CD4-positive, alpha-beta memory T cell (primary cell): ENCODE data around the gene ZDHHC14. TPM values are rescaled to one million over a fixed set of nuclear protein-coding genes. Genes with fewer than 3 reads are reported as not detected.
"Not testable (repeated sequence)": the region's sequence is repeated elsewhere in the genome, so short reads cannot be mapped to it uniquely, and the experiment has no call there.

Experiments used
- CTCF ChIA-PET: fragments of 350-600 bp; sonication (Branson Sonifier 250); formaldehyde crosslinking; loops from one replicate; lab custom pipeline; 2021; ENCODE audit warnings: inconsistent platforms; ENCODE audit not compliant: partially characterized antibody; lab: Charles Lee
- POLR2A ChIA-PET: fragments of 350-600 bp; sonication (Branson Sonifier 250); formaldehyde crosslinking; loops from one replicate; lab custom pipeline; 2021; ENCODE audit not compliant: partially characterized antibody; lab: Charles Lee
- DNase-seq, 5 donors: peaks; one replicate each; pipeline versions ENCODE4 v3.0.0 to v3.0.0-alpha.2; 2020 to 2022; ENCODE audit warnings: mixed read lengths in 1 of 5
- H3K27ac ChIP-seq: one replicate; pipeline ENCODE4 v1.7.0; 2013; ENCODE audit warnings: low read depth, low read length
- H3K27me3 ChIP-seq: 2 replicates; pipeline ENCODE4 v1.7.0; 2013; ENCODE audit warnings: mild to moderate bottlenecking, low read length, moderate library complexity; ENCODE audit not compliant: insufficient read depth
- H3K36me3 ChIP-seq: 2 replicates; pipeline ENCODE4 v1.7.0; 2013; ENCODE audit warnings: mild to moderate bottlenecking, low read length, moderate library complexity; ENCODE audit not compliant: insufficient read depth
- H3K4me1 ChIP-seq: 2 replicates; pipeline ENCODE4 v1.7.0; 2013; ENCODE audit warnings: mild to moderate bottlenecking, low read length, moderate library complexity; ENCODE audit not compliant: insufficient read depth
- H3K4me3 ChIP-seq, 2 donors: one replicate each; pipeline ENCODE4 v1.7.0; 2013; ENCODE audit warnings: low read length in 2 of 2, mild to moderate bottlenecking in 1 of 2
- H3K9me3 ChIP-seq, 2 donors: one replicate each; pipeline ENCODE4 v1.7.0; 2013; ENCODE audit warnings: low read length in 2 of 2, control low read depth in 1 of 2; ENCODE audit not compliant: control insufficient read depth in 1 of 2
- H3K27ac Mint-ChIP-seq, 7 donors: one replicate each; pipeline ENCODE4 v1.8.0; 2020 to 2021; ENCODE audit warnings: mixed read lengths in 7 of 7, mild to moderate bottlenecking in 6 of 7, inconsistent platforms in 3 of 7, moderate library complexity in 3 of 7
- H3K27me3 Mint-ChIP-seq, 2 donors: one replicate each; pipeline ENCODE4 v1.8.0; 2020 to 2021; ENCODE audit warnings: mixed read lengths in 2 of 2
- H3K36me3 Mint-ChIP-seq, 2 donors: one replicate each; pipeline ENCODE4 v1.8.0; 2020 to 2021; ENCODE audit warnings: mixed read lengths in 2 of 2, inconsistent platforms in 1 of 2, mild to moderate bottlenecking in 1 of 2
- H3K4me1 Mint-ChIP-seq, 4 donors: one replicate each; pipeline ENCODE4 v1.8.0; 2020 to 2021; ENCODE audit warnings: mixed read lengths in 4 of 4, mild to moderate bottlenecking in 1 of 4
- H3K4me3 Mint-ChIP-seq, 8 donors: one replicate each; pipeline ENCODE4 v1.8.0; 2020 to 2021; ENCODE audit warnings: mixed read lengths in 8 of 8, mild to moderate bottlenecking in 7 of 8, moderate library complexity in 6 of 8, inconsistent platforms in 3 of 8
- H3K9me3 Mint-ChIP-seq, 8 donors: one replicate each; pipeline ENCODE4 v1.8.0; 2020 to 2021; ENCODE audit warnings: mixed read lengths in 8 of 8, mild to moderate bottlenecking in 5 of 8, inconsistent platforms in 3 of 8, moderate library complexity in 1 of 8
- intact Hi-C: fragments of 100-400 bp; cut with micrococcal nuclease; formaldehyde crosslinking; loops from one replicate; pipeline ENCODE4 v1.15.1; 2023
- polyA plus RNA-seq, 2 donors: library from polyadenylated mRNA; unstranded; fragments of 300-500 nt; fragmentation: Illumina TruSeq; gene quantifications; one replicate each; pipeline ENCODE4 v1.2.3, GENCODE V29; 2021
- total RNA-seq, 2 experiments: library from RNA; stranded (reverse); gene quantifications; one replicate each; pipeline ENCODE4 v1.2.3, GENCODE V29; 2021

ZDHHC14 gene
- total and polyA plus RNA-seq, 4 experiments from 2014 or later: 1.5 to 1.9 (median 1.7) TPM

DNA sequence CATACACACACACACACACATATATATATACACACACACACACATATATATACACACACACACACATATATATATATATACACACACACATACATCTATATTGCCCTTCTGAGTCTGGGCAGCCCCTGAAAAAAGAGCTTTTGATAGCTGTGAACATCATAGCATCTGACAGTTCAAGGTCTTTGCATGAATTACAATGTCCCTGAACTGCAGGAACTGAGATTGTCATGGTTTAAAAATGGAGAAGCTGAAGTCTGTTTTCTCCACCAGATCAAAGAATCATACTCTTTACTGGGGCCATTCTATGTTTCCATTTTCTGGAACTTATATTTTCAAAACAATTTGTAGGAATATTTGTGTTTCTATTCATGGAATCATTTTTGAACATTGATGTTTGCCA, 189.8 kb downstream of the ZDHHC14 start:
- Mint-ChIP-seq H3K36me3 (no peaks in the 10 kb centered on the region), H3K4me3 (no peak overlapping the region), H3K4me1 (peaks cover 10 to 19% (median 14%) of the 10 kb centered on the region in 4 donors), H3K27me3 (no peaks in the 10 kb centered on the region), H3K9me3 (no peaks in the 10 kb centered on the region), H3K27ac (no peak overlapping the region)
- POLR2A ChIA-PET: interaction anchor here (0.7 to 1.6 kb wide), 4 partner anchors 14 to 190 kb away, joined by 3 to 4 read pairs (median 3); no protein-coding TSS in a partner anchor
- CTCF ChIA-PET: no interaction called here
- H3K27me3 ChIP-seq: no peaks in the 10 kb centered on the region
- H3K36me3 ChIP-seq: no peaks in the 10 kb centered on the region
- no peak overlapping the region for H3K4me3 ChIP-seq
- H3K4me1 ChIP-seq: peaks cover 24% of the 10 kb centered on the region
- H3K27ac ChIP-seq: no peak overlapping the region
- no peak for DNase-seq
- intact Hi-C loops: no loop called here
- no peaks in the 10 kb centered on the region for H3K9me3 ChIP-seq

DNA sequence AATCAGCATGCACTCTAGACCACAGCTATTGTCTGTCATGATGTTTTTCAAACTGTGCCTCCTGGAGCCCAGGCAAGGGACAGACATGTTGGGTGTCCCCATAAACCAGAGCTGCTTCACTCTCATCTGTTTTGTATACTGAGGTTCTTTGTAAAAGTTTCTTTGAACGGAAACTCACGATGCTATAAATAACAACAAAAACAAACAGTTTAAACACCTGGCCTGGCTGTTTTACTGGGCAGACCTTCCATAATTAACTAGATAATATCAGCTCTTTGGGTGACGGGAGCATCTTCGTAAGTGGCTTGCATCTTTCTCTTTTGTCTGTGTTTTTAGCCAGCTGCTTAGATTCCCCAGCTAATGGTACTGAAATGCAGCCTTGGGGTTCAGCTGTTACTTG, 190.3 kb downstream of the ZDHHC14 start:
- CTCF ChIA-PET: no interaction called here
- Mint-ChIP-seq H3K36me3 (no peaks in the 10 kb centered on the region), H3K9me3 (no peaks in the 10 kb centered on the region), H3K4me3 (no peak overlapping the region), H3K4me1 (peaks cover 10 to 19% (median 14%) of the 10 kb centered on the region in 4 donors), H3K27ac (no peak overlapping the region), H3K27me3 (no peaks in the 10 kb centered on the region)
- POLR2A ChIA-PET: interaction anchor here (0.9 to 1.6 kb wide), 3 partner anchors 14 to 32 kb away, joined by 3 to 4 read pairs (median 3); no protein-coding TSS in a partner anchor
- no peaks in the 10 kb centered on the region for H3K27me3 ChIP-seq
- H3K9me3 ChIP-seq: no peaks in the 10 kb centered on the region
- intact Hi-C loops: no loop called here
- no peak overlapping the region for H3K27ac ChIP-seq
- peaks cover 24% of the 10 kb centered on the region for H3K4me1 ChIP-seq
- H3K36me3 ChIP-seq: no peaks in the 10 kb centered on the region
- DNase-seq: no peak
- no peak overlapping the region for H3K4me3 ChIP-seq

DNA sequence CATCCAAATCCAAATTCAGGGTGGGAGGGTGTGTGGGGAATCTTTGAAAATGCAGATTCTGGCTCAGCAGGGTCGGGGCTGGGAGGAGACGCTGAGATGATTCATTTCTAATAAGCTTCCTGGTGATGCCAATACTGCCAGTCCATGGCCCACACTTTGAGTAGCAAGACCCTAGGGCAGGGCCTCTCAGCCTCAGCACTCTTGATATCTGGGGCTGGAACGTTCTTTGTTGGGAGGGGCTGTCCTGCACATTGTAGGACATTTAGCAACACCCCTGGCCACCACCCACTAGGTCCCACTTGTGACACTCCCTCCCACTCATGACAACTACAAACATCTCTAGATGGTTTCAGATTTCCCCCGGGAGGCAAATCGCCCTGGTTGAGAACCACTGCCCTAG, 191.0 kb downstream of the ZDHHC14 start:
- Mint-ChIP-seq H3K27me3 (no peaks in the 10 kb centered on the region), H3K36me3 (no peaks in the 10 kb centered on the region), H3K9me3 (no peaks in the 10 kb centered on the region), H3K27ac (peak overlapping the region in 1 of 7 donors; percentile 4), H3K4me3 (no peak overlapping the region), H3K4me1 (peaks cover 10 to 19% (median 14%) of the 10 kb centered on the region in 4 donors)
- intact Hi-C loops: no loop called here
- H3K4me3 ChIP-seq: no peak overlapping the region
- H3K4me1 ChIP-seq: peaks cover 24% of the 10 kb centered on the region
- H3K27ac ChIP-seq: no peak overlapping the region
- CTCF ChIA-PET: no interaction called here
- POLR2A ChIA-PET: interaction anchor here (1.6 kb wide), 1 partner anchor 13 kb away, joined by 4 read pairs; no protein-coding TSS in a partner anchor
- H3K27me3 ChIP-seq: no peaks in the 10 kb centered on the region
- no peaks in the 10 kb centered on the region for H3K36me3 ChIP-seq
- no peak for DNase-seq
- H3K9me3 ChIP-seq: no peaks in the 10 kb centered on the region

DNA sequence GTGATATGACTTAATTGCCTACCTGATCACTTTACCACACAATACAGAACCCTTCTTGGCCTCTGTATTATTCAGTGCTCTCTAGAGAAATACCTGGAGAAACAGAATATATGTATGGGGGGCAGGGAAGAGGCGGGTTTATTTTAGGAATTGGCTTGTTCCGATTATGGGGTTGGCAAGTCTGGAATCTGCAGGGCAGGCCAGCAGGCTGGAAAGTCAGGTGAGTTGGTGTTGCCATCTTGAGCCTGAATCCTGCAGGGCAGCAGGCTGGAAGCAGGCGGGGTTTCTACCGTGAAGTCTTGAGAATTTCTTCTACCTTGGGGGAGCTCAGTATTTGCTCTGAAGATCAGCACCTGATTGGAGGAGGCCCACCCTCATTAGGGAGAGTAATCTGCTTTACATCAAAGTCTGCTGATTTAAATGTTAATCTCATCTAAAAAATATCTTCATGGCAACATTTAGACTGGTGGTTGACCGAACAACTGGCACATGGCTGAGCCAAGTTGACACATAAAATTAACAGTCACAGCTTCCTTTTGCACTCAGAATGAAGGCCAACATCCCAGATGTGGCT, 193.9 kb downstream of the ZDHHC14 start:
- Mint-ChIP-seq H3K4me3 (no peak overlapping the region), H3K9me3 (peaks cover 0 to 5% (median 0%) of the 10 kb centered on the region in 8 donors), H3K27me3 (no peaks in the 10 kb centered on the region), H3K27ac (no peak overlapping the region), H3K36me3 (no peaks in the 10 kb centered on the region), H3K4me1 (peaks cover 5 to 20% (median 7%) of the 10 kb centered on the region in 4 donors)
- Histone ChIP-seq H3K4me1 (peaks cover 10% of the 10 kb centered on the region), H3K36me3 (no peaks in the 10 kb centered on the region), H3K27me3 (no peaks in the 10 kb centered on the region), H3K9me3 (no peaks in the 10 kb centered on the region), H3K4me3 (no peak overlapping the region), H3K27ac (no peak overlapping the region)
- no peak for DNase-seq
- intact Hi-C loops: no loop called here
- ChIA-PET CTCF (no interaction called here), POLR2A (no interaction called here)

DNA sequence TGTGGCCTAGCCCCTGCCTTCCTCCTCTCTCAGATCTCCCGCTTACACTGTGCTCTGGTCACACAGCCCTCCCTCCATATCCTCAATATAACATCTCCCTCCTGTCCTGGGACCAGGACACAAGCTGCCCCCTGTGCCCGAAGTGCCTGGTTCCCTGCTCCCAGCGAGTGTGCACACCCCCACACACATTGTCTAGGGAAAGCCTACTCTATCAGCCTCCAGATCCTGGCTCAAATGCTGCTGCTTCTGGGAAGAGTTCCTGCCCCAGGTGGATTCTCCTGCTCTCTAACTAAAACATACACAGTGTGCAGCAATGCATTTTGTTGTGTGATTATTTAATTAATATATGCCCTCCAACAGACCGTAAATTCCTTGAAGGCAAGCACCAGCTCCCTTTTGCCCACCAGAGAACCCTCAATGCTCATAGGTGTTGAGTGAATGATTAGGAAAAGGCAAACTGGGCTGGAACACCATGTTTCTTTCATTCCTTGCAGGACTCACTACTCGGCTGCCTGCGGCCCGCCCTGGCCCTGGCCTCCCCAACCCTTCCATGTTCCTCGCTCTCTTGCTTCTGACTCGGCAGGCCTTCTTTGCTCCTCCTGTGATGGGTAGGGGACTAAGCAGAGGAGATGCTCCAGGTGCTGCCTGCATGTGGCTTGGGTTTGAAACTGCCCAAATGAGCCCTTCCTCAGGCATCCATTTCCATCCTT, 194.6 kb downstream of the ZDHHC14 start:
- H3K27me3 ChIP-seq: no peaks in the 10 kb centered on the region
- POLR2A ChIA-PET: no interaction called here
- H3K4me1 ChIP-seq: peaks cover 4% of the 10 kb centered on the region
- intact Hi-C loops: no loop called here
- Mint-ChIP-seq H3K4me3 (no peak overlapping the region), H3K9me3 (peaks cover 0 to 5% (median 0%) of the 10 kb centered on the region in 8 donors), H3K4me1 (peaks cover 0 to 13% (median 3%) of the 10 kb centered on the region in 4 donors), H3K27me3 (no peaks in the 10 kb centered on the region), H3K36me3 (peaks cover 0 to 3% of the 10 kb centered on the region in 2 donors), H3K27ac (peak overlapping the region in 1 of 7 donors; percentile 3)
- H3K27ac ChIP-seq: no peak overlapping the region
- no peak for DNase-seq
- H3K36me3 ChIP-seq: no peaks in the 10 kb centered on the region
- CTCF ChIA-PET: no interaction called here
- H3K9me3 ChIP-seq: no peaks in the 10 kb centered on the region
- H3K4me3 ChIP-seq: no peak overlapping the region

DNA sequence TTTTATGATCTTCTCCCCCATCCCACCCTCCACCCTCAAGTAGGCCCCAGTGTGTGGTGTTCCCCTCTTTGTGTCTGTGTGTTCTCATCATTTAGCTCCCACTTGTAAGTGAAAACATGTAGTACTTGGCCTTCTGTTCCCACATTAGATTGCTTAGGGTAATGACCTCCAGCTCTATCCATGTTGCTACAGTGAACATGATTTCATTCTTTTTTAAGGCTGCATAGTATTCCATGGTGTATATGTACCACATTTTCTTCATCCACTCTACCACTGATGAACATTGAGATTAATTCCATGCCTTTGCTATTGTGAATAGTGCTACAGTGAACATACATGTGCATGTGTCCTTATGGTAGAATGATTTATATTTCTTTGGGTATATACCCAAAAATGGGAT, 196.0 kb downstream of the ZDHHC14 start:
- H3K27ac ChIP-seq, H3K36me3 Mint-ChIP-seq, intact Hi-C loops, POLR2A ChIA-PET, H3K36me3 ChIP-seq, H3K9me3 ChIP-seq, H3K27ac Mint-ChIP-seq, H3K4me1 Mint-ChIP-seq, H3K4me1 ChIP-seq, H3K9me3 Mint-ChIP-seq, H3K27me3 Mint-ChIP-seq, H3K27me3 ChIP-seq, CTCF ChIA-PET, H3K4me3 ChIP-seq, DNase-seq, H3K4me3 Mint-ChIP-seq: not testable (repeated sequence)

DNA sequence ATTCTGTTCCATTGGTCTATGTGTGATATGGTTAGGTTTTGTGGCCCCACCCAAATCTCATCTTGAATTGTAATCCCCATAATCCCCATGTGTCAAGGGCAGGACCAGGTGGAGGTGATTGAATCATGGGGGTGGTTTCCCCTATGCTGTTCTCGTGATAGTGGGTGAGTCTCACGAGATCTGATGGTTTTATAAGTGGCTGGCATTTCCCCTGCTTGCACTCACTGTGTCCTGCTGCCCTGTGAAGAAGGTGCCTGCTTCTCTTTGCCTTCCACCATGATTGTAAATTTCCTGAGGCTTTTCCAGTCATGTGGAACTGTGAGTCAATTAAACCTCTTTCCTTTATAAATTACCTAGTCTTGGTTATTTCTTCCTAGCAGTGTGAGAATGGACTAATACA, 197.5 kb downstream of the ZDHHC14 start:
- DNase-seq, POLR2A ChIA-PET, H3K27ac ChIP-seq, H3K4me3 Mint-ChIP-seq, H3K36me3 Mint-ChIP-seq, H3K27me3 ChIP-seq, H3K36me3 ChIP-seq, H3K27ac Mint-ChIP-seq, intact Hi-C loops, H3K4me1 Mint-ChIP-seq, H3K4me1 ChIP-seq, H3K4me3 ChIP-seq, H3K27me3 Mint-ChIP-seq, H3K9me3 ChIP-seq: not testable (repeated sequence)
- H3K9me3 Mint-ChIP-seq: peaks cover 0 to 13% (median 4%) of the 10 kb centered on the region in 8 donors
- CTCF ChIA-PET: interaction anchor here (0.7 to 0.9 kb wide), 2 partner anchors 46 to 60 kb away, joined by 3 read pairs; no protein-coding TSS in a partner anchor
